Spleen (tissue), 11 donors: ENCODE data around the gene ACKR1. TPM values are rescaled to one million over a fixed set of nuclear protein-coding genes. Genes with fewer than 3 reads are reported as not detected.

Source experiments
- DNase-seq: peaks from one replicate; pipeline ENCODE4 v3.0.0-alpha.2; 2020
- H3K27ac ChIP-seq, 8 donors: fragments of 200-600 bp; sonication (generic) in 7 of 8; 1 replicate in 4 of 8; 2 replicates in 4 of 8; pipeline versions ENCODE4 v1.5.0 to v1.8.0; 2016 to 2021; ENCODE audit warnings: inconsistent platforms in 4 of 8, mild to moderate bottlenecking in 4 of 8, moderate library complexity in 1 of 8
- H3K27me3 ChIP-seq, 7 donors: fragments of 200-600 bp; sonication (generic) in 6 of 7; replicated peaks in 1 of 7; 1 replicate in 4 of 7; 2 replicates in 3 of 7; pipeline versions ENCODE4 v1.5.0 to v1.8.0; 2016 to 2021; ENCODE audit warnings: inconsistent platforms in 3 of 7, mild to moderate bottlenecking in 1 of 7
- H3K36me3 ChIP-seq, 6 donors: fragments of 200-600 bp; sonication (generic) in 5 of 6; 1 replicate in 4 of 6; 2 replicates in 2 of 6; pipeline versions ENCODE4 v1.5.0 to v1.8.0; 2016 to 2021; ENCODE audit warnings: inconsistent platforms in 2 of 6
- H3K4me1 ChIP-seq, 6 donors: fragments of 200-600 bp; sonication (generic) in 5 of 6; 1 replicate in 3 of 6; 2 replicates in 3 of 6; pipeline versions ENCODE4 v1.5.0 to v1.8.0; 2016 to 2021; ENCODE audit warnings: inconsistent platforms in 3 of 6
- H3K4me3 ChIP-seq, 8 donors: fragments of 200-600 bp; sonication (generic) in 7 of 8; 1 replicate in 4 of 8; 2 replicates in 4 of 8; pipeline versions ENCODE4 v1.5.0 to v1.8.0; 2016 to 2021; ENCODE audit warnings: inconsistent platforms in 4 of 8, mild to moderate bottlenecking in 4 of 8, moderate library complexity in 2 of 8
- H3K9me3 ChIP-seq, 8 donors: fragments of 200-600 bp; sonication (generic) in 7 of 8; 1 replicate in 4 of 8; 2 replicates in 4 of 8; pipeline versions ENCODE4 v1.5.0 to v1.8.0; 2016 to 2021; ENCODE audit warnings: inconsistent platforms in 4 of 8
- POLR2A ChIP-seq, 3 donors: fragments of 450-650 bp; IDR thresholded peaks; one replicate each; pipeline ENCODE4 v1.5.1; 2017; ENCODE audit warnings: antibody characterized with exemption in 3 of 3, mild to moderate bottlenecking in 1 of 3
- POLR2AphosphoS5 ChIP-seq, 3 donors: sonication (generic); formaldehyde crosslinking; IDR thresholded peaks; one replicate each; pipeline ENCODE4 v1.5.1; 2017; ENCODE audit warnings: antibody characterized with exemption in 3 of 3
- WGBS, 5 donors: extraction: QIAGEN DNeasy Blood & Tissue Kit in 3 of 5; methylation state at CpG; one replicate each; pipeline versions ENCODE4 v1.1.5 to v1.1.7; 2013 to 2018; 5-methylcytosine and 5-hydroxymethylcytosine counted together
- intact Hi-C: fragments of 100-400 bp; cut with DNase I; formaldehyde crosslinking; loops from one replicate; pipeline ENCODE4 v1.15.0; 2023; ENCODE audit warnings: low total_unique reads
- polyA plus RNA-seq, 3 donors: library from polyadenylated mRNA; stranded (reverse); fragments of 200-250 nt; gene quantifications; one replicate each; pipeline ENCODE4 v1.2.1, GENCODE V29; 2013
- total RNA-seq, 7 donors: library from RNA; depleted of rRNA in 3 of 7; stranded (reverse); fragments of >200 nt in 3 of 7; fragmentation: NEBNext Ultra II Directional in 4 of 7; extraction: Animal tissue kit (Norgen Biotek cat#: 25700) in 4 of 7; gene quantifications; one replicate each; pipeline versions ENCODE4 v1.1.0 to v1.2.1, GENCODE V29; 2016 to 2021
- TF ChIP-seq, protein P1 (sequence below), 11 experiments: fragments of 200-600 bp in 7 of 11; fragments of 450-650 bp in 4 of 11; sonication (generic) in 4 of 11; IDR thresholded peaks in 8 of 11; conservative IDR thresholded peaks in 3 of 11; 1 replicate in 7 of 11; 2 replicates in 4 of 11; pipeline versions ENCODE4 v1.4.0 to v1.8.0; 2016 to 2021; ENCODE audit warnings: antibody characterized with exemption in 11 of 11, inconsistent platforms in 4 of 11, mild to moderate bottlenecking in 1 of 11
- donor health status: healthy with polysubstance abuse.
- donor health status: DM: no; HTN: no; CAD: no; lungs with moderate emphysema.
- donor health status: DM: no; HTN: no; CAD: no.
- donor health status: Bipolar disorder and iron deficiency.
- donor health status: healthy.
- donor health status: DM: no; HTN: no; CAD: no.
- donor health status: DM: yes; HTN: yes; CAD: no.

ACKR1 gene
- total and polyA plus RNA-seq, 10 donors = 17.6 to 141 (median 99.6) TPM

DNA sequence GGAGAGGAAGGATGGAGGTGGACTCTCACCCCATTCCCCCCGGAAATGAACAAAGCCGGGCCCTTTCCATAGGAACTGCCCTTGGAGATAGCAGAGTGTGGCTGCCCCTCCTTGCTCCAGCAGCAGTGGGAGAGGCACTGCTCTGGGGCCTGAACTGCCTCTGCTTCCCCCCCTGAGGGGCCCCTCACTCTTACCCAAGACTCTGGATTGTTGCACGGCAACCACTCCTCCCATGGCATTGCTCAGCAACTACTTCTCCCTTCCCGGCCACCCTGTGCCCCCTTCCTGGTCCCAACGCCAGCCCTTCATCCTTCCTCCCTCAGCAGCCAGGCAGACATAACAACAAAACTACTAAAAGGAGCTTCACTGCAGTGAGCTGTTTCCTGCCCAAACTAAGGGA is 3.0 kb upstream of the ACKR1 start:
- H3K4me3 ChIP-seq = peak overlapping the region; percentile 20 to 71 (median 42)
- no peaks in the 10 kb centered on the region for H3K9me3 ChIP-seq
- H3K27ac ChIP-seq = peak overlapping the region in 6 of 8 donors; percentile 29 to 78 (median 66)
- WGBS, 5 donors = 8 to 27% (median 18%) methylated on average over 5 of the region's 5 CpGs
- DNase-seq = no peak
- intact Hi-C loops = no loop called here
- H3K4me1 ChIP-seq = peaks cover 0 to 65% (median 21%) of the 10 kb centered on the region in 6 donors
- TF ChIP-seq, protein P1, sequence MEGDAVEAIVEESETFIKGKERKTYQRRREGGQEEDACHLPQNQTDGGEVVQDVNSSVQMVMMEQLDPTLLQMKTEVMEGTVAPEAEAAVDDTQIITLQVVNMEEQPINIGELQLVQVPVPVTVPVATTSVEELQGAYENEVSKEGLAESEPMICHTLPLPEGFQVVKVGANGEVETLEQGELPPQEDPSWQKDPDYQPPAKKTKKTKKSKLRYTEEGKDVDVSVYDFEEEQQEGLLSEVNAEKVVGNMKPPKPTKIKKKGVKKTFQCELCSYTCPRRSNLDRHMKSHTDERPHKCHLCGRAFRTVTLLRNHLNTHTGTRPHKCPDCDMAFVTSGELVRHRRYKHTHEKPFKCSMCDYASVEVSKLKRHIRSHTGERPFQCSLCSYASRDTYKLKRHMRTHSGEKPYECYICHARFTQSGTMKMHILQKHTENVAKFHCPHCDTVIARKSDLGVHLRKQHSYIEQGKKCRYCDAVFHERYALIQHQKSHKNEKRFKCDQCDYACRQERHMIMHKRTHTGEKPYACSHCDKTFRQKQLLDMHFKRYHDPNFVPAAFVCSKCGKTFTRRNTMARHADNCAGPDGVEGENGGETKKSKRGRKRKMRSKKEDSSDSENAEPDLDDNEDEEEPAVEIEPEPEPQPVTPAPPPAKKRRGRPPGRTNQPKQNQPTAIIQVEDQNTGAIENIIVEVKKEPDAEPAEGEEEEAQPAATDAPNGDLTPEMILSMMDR (IDR thresholded peaks at IDR 0.05 in 8 of 11, conservative IDR thresholded peaks at IDR 0.05 in 3 of 11) = no peak
- no peak for TF ChIP-seq POLR2AphosphoS5 (IDR thresholded peaks at IDR 0.05)
- no peak for TF ChIP-seq POLR2A (IDR thresholded peaks at IDR 0.05)
- peaks cover 0 to 53% (median 0%) of the 10 kb centered on the region in 7 donors for H3K27me3 ChIP-seq
- H3K36me3 ChIP-seq = no peaks in the 10 kb centered on the region

DNA sequence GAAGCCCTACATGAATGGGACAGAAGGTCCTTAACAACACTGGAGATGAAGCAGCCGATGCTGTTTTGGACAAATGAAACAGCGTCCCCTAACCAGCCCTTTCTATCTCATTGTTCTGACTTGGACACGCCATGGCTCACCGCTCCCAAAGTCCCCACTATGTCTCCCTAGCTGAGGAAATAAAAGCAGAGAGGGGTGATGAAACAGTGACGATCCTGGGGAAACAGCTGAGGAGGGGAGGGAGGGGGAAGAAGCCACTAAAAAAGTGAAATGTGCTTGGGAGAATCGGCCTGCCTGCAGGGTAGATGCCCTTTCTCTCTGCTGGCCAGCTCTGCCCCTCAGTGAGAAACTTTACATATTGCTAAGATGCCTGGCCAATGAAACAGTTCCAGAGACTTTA is 1.1 kb upstream of the ACKR1 start:
- WGBS, 5 donors = 49 to 75% (median 53%) methylated on average over 6 of the region's 6 CpGs
- TF ChIP-seq POLR2AphosphoS5 (IDR thresholded peaks at IDR 0.05) (no peak), POLR2A (IDR thresholded peaks at IDR 0.05) (no peak)
- TF ChIP-seq, protein P1 (IDR thresholded peaks at IDR 0.05 in 8 of 11, conservative IDR thresholded peaks at IDR 0.05 in 3 of 11) = no peak

DNA sequence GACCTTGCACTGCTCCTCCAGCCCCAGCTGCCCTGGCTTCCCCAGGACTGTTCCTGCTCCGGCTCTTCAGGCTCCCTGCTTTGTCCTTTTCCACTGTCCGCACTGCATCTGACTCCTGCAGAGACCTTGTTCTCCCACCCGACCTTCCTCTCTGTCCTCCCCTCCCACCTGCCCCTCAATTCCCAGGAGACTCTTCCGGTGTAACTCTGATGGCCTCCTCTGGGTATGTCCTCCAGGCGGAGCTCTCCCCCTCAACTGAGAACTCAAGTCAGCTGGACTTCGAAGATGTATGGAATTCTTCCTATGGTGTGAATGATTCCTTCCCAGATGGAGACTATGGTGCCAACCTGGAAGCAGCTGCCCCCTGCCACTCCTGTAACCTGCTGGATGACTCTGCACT is 550 bp downstream of the ACKR1 start:
- peak overlapping the region in 7 of 8 donors; percentile 35 to 78 (median 63) for H3K27ac ChIP-seq
- DNase-seq = no peak
- peak overlapping the region; percentile 16 to 69 (median 42) for H3K4me3 ChIP-seq
- TF ChIP-seq POLR2A (IDR thresholded peaks at IDR 0.05) (no peak), POLR2AphosphoS5 (IDR thresholded peaks at IDR 0.05) (no peak)
- TF ChIP-seq, protein P1 (IDR thresholded peaks at IDR 0.05 in 8 of 11, conservative IDR thresholded peaks at IDR 0.05 in 3 of 11) = no peak
- peaks cover 0 to 48% (median 16%) of the 10 kb centered on the region in 6 donors for H3K4me1 ChIP-seq
- intact Hi-C loops = no loop called here
- no peaks in the 10 kb centered on the region for H3K36me3 ChIP-seq
- WGBS, 5 donors = 65 to 77% (median 72%) methylated on average over 6 of the region's 6 CpGs
- peaks cover 0 to 70% (median 6%) of the 10 kb centered on the region in 7 donors for H3K27me3 ChIP-seq
- H3K9me3 ChIP-seq = no peaks in the 10 kb centered on the region

More for the DNA sequence above, 1.1 kb upstream of the ACKR1 start:
- peak overlapping the region in 2 of 8 donors; percentile 59 to 69 for H3K4me3 ChIP-seq
- peaks cover 0 to 55% (median 5%) of the 10 kb centered on the region in 7 donors for H3K27me3 ChIP-seq
- no peak for DNase-seq
- intact Hi-C loops = no loop called here
- H3K27ac ChIP-seq = peak overlapping the region in 6 of 8 donors; percentile 36 to 78 (median 70)
- H3K9me3 ChIP-seq = no peaks in the 10 kb centered on the region
- no peaks in the 10 kb centered on the region for H3K36me3 ChIP-seq
- H3K4me1 ChIP-seq = peaks cover 0 to 60% (median 16%) of the 10 kb centered on the region in 6 donors

DNA sequence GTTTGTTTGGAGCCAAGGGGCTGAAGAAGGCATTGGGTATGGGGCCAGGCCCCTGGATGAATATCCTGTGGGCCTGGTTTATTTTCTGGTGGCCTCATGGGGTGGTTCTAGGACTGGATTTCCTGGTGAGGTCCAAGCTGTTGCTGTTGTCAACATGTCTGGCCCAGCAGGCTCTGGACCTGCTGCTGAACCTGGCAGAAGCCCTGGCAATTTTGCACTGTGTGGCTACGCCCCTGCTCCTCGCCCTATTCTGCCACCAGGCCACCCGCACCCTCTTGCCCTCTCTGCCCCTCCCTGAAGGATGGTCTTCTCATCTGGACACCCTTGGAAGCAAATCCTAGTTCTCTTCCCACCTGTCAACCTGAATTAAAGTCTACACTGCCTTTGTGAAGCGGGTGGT is 1.4 kb downstream of the ACKR1 start:
- Histone ChIP-seq H3K4me3 (peak overlapping the region; percentile 16 to 69 (median 42)), H3K4me1 (peaks cover 0 to 50% (median 15%) of the 10 kb centered on the region in 6 donors), H3K36me3 (no peaks in the 10 kb centered on the region), H3K27me3 (peaks cover 0 to 70% (median 6%) of the 10 kb centered on the region in 7 donors), H3K27ac (peak overlapping the region in 6 of 8 donors; percentile 35 to 78 (median 68)), H3K9me3 (no peaks in the 10 kb centered on the region)
- DNase-seq = no peak
- intact Hi-C loops = no loop called here
- WGBS, 5 donors = 50 to 82% (median 72%) methylated on average over 4 of the region's 4 CpGs
- TF ChIP-seq, protein P1 (IDR thresholded peaks at IDR 0.05 in 8 of 11, conservative IDR thresholded peaks at IDR 0.05 in 3 of 11) = no peak
- TF ChIP-seq POLR2A (IDR thresholded peaks at IDR 0.05) = no peak
- no peak for TF ChIP-seq POLR2AphosphoS5 (IDR thresholded peaks at IDR 0.05)
